ENCODE results near the gene TNFRSF4.

GRCh38 chr1:1259951-1260600, 46.1 kb upstream of the TNFRSF4 start:
- TF ChIP-seq LEF1 (IDR thresholded peaks at IDR 0.05; ENCODE audit: borderline replicate concordance) (no peak), SP1 (IDR thresholded peaks at IDR 0.05) (no peak), FOXK2 (IDR thresholded peaks at IDR 0.05) (no peak), BHLHE40 (IDR thresholded peaks at IDR 0.05; ENCODE audit: borderline replicate concordance) (no peak), PKNOX1 (IDR thresholded peaks at IDR 0.05) (no peak), HDGF (IDR thresholded peaks at IDR 0.05; ENCODE audit: borderline replicate concordance) (no peak), TARDBP (IDR thresholded peaks at IDR 0.05) (no peak)
